ENCODE results near the gene AK9. TPM values are rescaled to one million over a fixed set of nuclear protein-coding genes. Genes with fewer than 3 reads are reported as not detected.
A peak's percentile ranks its signal among the peaks of the same experiment; 100 is the strongest.
"Not testable (repeated sequence)": the region's sequence is repeated elsewhere in the genome, so short reads cannot be mapped to it uniquely, and the experiment has no call there.

AK9 gene
- polyA plus RNA-seq, 2 donors = 2.4 to 3.0 TPM

DNA sequence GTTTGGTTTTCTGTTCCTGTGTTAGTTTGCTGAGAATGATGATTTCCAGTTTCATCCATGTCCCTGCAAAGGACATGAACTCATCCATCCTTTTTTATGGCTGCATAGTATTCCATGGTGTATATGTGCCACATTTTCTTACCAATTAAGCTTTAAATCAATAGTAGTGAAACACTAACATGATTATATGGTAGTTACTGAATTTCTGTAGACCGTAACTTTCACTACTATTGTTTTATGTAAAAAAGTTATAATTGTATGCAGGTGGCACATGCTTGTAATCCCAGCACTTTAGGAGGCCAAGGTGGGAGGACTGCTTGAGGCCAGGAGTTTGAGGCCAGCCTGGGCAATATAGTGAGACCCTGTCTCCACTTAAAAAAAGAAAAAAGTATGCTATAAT is 229.8 kb downstream of the AK9 start:
- WGBS, 2 donors = 98 to 99% methylated on average over 1 of the region's 1 CpG
- not testable (repeated sequence) for H3K4me3 ChIP-seq (ENCODE audit: low read depth in 1 of 2, low read length in 2 of 2); H3K4me1 ChIP-seq (ENCODE audit: control insufficient read depth in 2 of 2, insufficient read depth in 2 of 2, low read length in 1 of 2); H3K27ac ChIP-seq (ENCODE audit: low read depth in 2 of 2, low read length in 1 of 2); H3K36me3 ChIP-seq (ENCODE audit: control insufficient read depth in 2 of 2, insufficient read depth in 2 of 2, low read length in 1 of 2); H3K9me3 ChIP-seq (ENCODE audit: control insufficient read depth in 2 of 2, insufficient read depth in 1 of 2, low read depth in 1 of 2, low read length in 1 of 2); H3K27me3 ChIP-seq (ENCODE audit: control insufficient read depth in 1 of 2, insufficient read depth in 2 of 2, low read length in 2 of 2)

DNA sequence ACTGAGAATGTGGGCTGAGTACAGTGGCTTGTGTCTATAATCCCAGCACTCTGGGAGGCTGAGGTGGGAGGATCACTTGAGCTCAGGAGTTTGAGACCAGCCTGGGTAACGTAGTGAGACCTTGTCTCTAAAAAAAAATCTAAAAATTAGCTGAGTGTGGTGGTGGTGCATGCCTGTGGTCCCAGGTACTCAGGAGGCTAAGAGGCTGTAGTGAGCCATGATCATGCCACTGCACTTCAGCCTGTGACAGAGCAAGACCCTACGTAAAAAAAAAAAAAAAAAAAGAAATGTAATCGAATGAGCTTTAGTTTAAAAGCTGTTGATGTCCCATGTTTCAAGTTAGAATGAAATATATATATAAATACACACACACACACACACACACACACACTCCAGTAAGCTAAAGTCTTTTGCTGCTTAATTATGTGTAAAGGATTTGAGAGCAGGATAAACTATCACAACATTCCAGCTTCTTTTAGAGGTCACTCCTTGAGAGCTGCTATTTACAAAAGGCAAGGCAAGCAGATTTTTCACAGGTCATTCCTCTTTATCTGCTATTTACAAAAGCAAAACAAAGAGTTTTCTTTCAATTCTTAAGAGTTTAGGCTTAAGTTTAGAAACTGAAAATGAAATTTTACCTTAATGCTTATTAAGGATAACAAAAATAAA is 230.7 kb downstream of the AK9 start:
- no peak overlapping the region for H3K4me3 ChIP-seq (ENCODE audit: low read depth in 1 of 2, low read length in 2 of 2)
- H3K27me3 ChIP-seq (ENCODE audit: control insufficient read depth in 1 of 2, insufficient read depth in 2 of 2, low read length in 2 of 2) = no peaks in the 10 kb centered on the region
- no peaks in the 10 kb centered on the region for H3K9me3 ChIP-seq (ENCODE audit: control insufficient read depth in 2 of 2, insufficient read depth in 1 of 2, low read depth in 1 of 2, low read length in 1 of 2)
- peaks cover 3 to 9% of the 10 kb centered on the region in 2 donors for H3K4me1 ChIP-seq (ENCODE audit: control insufficient read depth in 2 of 2, insufficient read depth in 2 of 2, low read length in 1 of 2)
- H3K27ac ChIP-seq (ENCODE audit: low read depth in 2 of 2, low read length in 1 of 2) = no peak overlapping the region
- peaks cover 0 to 2% of the 10 kb centered on the region in 2 donors for H3K36me3 ChIP-seq (ENCODE audit: control insufficient read depth in 2 of 2, insufficient read depth in 2 of 2, low read length in 1 of 2)
- WGBS, 2 donors = 77 to 83% methylated on average over 3 of the region's 3 CpGs

- Histone ChIP-seq H3K27ac (ENCODE audit: low read depth in 2 of 2, low read length in 1 of 2) (peak overlapping the region in 1 of 2 donors; percentile 4), H3K9me3 (ENCODE audit: control insufficient read depth in 2 of 2, insufficient read depth in 1 of 2, low read depth in 1 of 2, low read length in 1 of 2) (no peaks in the 10 kb centered on the region), H3K4me3 (ENCODE audit: low read depth in 1 of 2, low read length in 2 of 2) (no peak overlapping the region), H3K4me1 (ENCODE audit: control insufficient read depth in 2 of 2, insufficient read depth in 2 of 2, low read length in 1 of 2) (peaks cover 4 to 14% of the 10 kb centered on the region in 2 donors), H3K36me3 (ENCODE audit: control insufficient read depth in 2 of 2, insufficient read depth in 2 of 2, low read length in 1 of 2) (peaks cover 0 to 2% of the 10 kb centered on the region in 2 donors), H3K27me3 (ENCODE audit: control insufficient read depth in 1 of 2, insufficient read depth in 2 of 2, low read length in 2 of 2) (no peaks in the 10 kb centered on the region)
- WGBS, 2 donors = 64 to 75% methylated on average over 5 of the region's 5 CpGs
Observed at GRCh38 chr6:109458774-109459531, 232.0 kb downstream of the AK9 start.

DNA sequence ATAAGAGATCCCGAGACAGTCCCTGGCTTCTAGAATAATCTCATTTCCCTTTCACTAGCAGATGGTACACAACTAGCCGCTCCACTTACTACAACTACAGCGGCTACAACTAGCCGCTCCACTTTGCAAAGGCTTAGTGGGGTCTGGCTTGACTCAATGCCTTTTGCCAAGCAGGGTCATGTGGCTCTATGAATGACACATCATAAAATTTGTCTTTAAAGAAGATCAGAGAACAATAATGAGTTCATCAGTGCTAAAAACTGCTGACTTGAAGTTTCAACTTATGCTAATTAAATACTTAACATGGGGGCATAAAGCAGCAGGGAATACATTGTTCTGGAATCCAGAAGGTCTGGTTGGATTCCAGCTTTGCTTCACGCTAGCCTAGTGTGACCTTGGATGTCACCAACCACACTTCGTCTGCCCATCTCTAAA is 233.4 kb downstream of the AK9 start:
- Histone ChIP-seq H3K27ac (ENCODE audit: low read depth in 2 of 2, low read length in 1 of 2) (peak overlapping the region; percentile 20 to 87), H3K4me3 (ENCODE audit: low read depth in 1 of 2, low read length in 2 of 2) (no peak overlapping the region), H3K9me3 (ENCODE audit: control insufficient read depth in 2 of 2, insufficient read depth in 1 of 2, low read depth in 1 of 2, low read length in 1 of 2) (peaks cover 0 to 2% of the 10 kb centered on the region in 2 donors), H3K36me3 (ENCODE audit: control insufficient read depth in 2 of 2, insufficient read depth in 2 of 2, low read length in 1 of 2) (peaks cover 0 to 2% of the 10 kb centered on the region in 2 donors), H3K4me1 (ENCODE audit: control insufficient read depth in 2 of 2, insufficient read depth in 2 of 2, low read length in 1 of 2) (peaks cover 12 to 21% of the 10 kb centered on the region in 2 donors), H3K27me3 (ENCODE audit: control insufficient read depth in 1 of 2, insufficient read depth in 2 of 2, low read length in 2 of 2) (no peaks in the 10 kb centered on the region)
- WGBS, 2 donors = 67 to 81% methylated on average over 6 of the region's 6 CpGs

- peak overlapping the region; percentile 62 to 87 for H3K27ac ChIP-seq (ENCODE audit: low read depth in 2 of 2, low read length in 1 of 2)
- peaks cover 12 to 21% of the 10 kb centered on the region in 2 donors for H3K4me1 ChIP-seq (ENCODE audit: control insufficient read depth in 2 of 2, insufficient read depth in 2 of 2, low read length in 1 of 2)
- H3K4me3 ChIP-seq (ENCODE audit: low read depth in 1 of 2, low read length in 2 of 2) = peak overlapping the region in 1 of 2 donors; percentile 43
- peaks cover 0 to 2% of the 10 kb centered on the region in 2 donors for H3K9me3 ChIP-seq (ENCODE audit: control insufficient read depth in 2 of 2, insufficient read depth in 1 of 2, low read depth in 1 of 2, low read length in 1 of 2)
- H3K36me3 ChIP-seq (ENCODE audit: control insufficient read depth in 2 of 2, insufficient read depth in 2 of 2, low read length in 1 of 2) = peaks cover 0 to 2% of the 10 kb centered on the region in 2 donors
- no peaks in the 10 kb centered on the region for H3K27me3 ChIP-seq (ENCODE audit: control insufficient read depth in 1 of 2, insufficient read depth in 2 of 2, low read length in 2 of 2)
- 37 to 48% methylated on average over 16 of the region's 16 CpGs for WGBS, 2 donors
Observed at GRCh38 chr6:109456710-109457561, 234.1 kb downstream of the AK9 start.

GRCh38 chr6:109456111-109456583 is 234.9 kb downstream of the AK9 start:
- Histone ChIP-seq H3K9me3 (ENCODE audit: control insufficient read depth in 2 of 2, insufficient read depth in 1 of 2, low read depth in 1 of 2, low read length in 1 of 2) (peaks cover 0 to 2% of the 10 kb centered on the region in 2 donors), H3K36me3 (ENCODE audit: control insufficient read depth in 2 of 2, insufficient read depth in 2 of 2, low read length in 1 of 2) (no peaks in the 10 kb centered on the region), H3K27me3 (ENCODE audit: control insufficient read depth in 1 of 2, insufficient read depth in 2 of 2, low read length in 2 of 2) (no peaks in the 10 kb centered on the region), H3K4me3 (ENCODE audit: low read depth in 1 of 2, low read length in 2 of 2) (peak overlapping the region; percentile 43 to 69), H3K4me1 (ENCODE audit: control insufficient read depth in 2 of 2, insufficient read depth in 2 of 2, low read length in 1 of 2) (peaks cover 12 to 21% of the 10 kb centered on the region in 2 donors), H3K27ac (ENCODE audit: low read depth in 2 of 2, low read length in 1 of 2) (peak overlapping the region; percentile 78 to 85)
- 10 to 11% methylated on average over 37 to 38 of the region's 38 CpGs for WGBS, 2 donors

DNA sequence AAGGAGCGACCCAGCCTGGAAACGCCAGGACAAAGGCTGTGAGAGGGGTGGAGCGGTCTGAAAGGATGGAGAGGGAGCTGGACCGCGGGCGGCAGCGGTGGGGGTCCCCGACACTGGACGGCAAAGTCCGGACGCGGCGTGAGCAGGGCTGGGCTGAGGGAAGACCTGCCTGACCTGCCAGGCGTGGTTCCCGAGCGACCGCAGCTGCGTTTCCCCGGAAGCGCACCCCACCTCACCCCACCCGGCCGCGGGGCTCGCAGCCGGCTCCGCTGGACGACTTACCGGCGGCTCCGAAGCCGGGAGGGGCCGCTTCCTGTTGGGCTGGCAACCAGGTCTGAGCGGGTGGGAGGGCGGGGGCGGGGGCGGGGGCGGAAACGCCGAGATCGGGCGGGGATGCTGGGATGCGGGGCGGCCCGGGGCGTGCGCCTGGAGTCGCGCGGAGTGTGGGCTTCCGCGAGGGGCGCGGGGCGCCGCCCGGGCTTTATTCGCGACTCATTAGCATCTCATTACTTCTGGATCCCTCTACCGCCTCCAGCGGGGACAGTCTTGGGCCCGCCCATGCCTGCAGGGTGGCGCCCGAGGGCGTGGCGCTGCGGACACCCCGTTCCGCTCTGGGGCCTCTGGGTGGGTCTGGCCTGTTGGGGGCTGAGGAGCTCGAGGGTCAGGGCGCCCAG is 235.4 kb downstream of the AK9 start, which contains the start of gene MICAL1:
Gene MICAL1 (minus strand): TSS at position 336 of the 674 bp plus-strand sequence. CDS start 1,576 bp downstream, outside the sequence.
- peak within 1 kb of the TSS; percentile 43 to 77 for H3K4me3 ChIP-seq (ENCODE audit: low read depth in 1 of 2, low read length in 2 of 2)
- H3K36me3 ChIP-seq (ENCODE audit: control insufficient read depth in 2 of 2, insufficient read depth in 2 of 2, low read length in 1 of 2) = no peaks in the 10 kb centered on the region
- peaks cover 12 to 21% of the 10 kb centered on the region in 2 donors for H3K4me1 ChIP-seq (ENCODE audit: control insufficient read depth in 2 of 2, insufficient read depth in 2 of 2, low read length in 1 of 2)
- no peaks in the 10 kb centered on the region for H3K27me3 ChIP-seq (ENCODE audit: control insufficient read depth in 1 of 2, insufficient read depth in 2 of 2, low read length in 2 of 2)
- peaks cover 0 to 2% of the 10 kb centered on the region in 2 donors for H3K9me3 ChIP-seq (ENCODE audit: control insufficient read depth in 2 of 2, insufficient read depth in 1 of 2, low read depth in 1 of 2, low read length in 1 of 2)
- WGBS, 2 donors = 0% methylated on average over 57 to 70 of the region's 70 CpGs
- H3K27ac ChIP-seq (ENCODE audit: low read depth in 2 of 2, low read length in 1 of 2) = peak within 1 kb of the TSS; percentile 78 to 85

GRCh38 chr6:109454496-109455436 is 236.2 kb downstream of the AK9 start:
- Histone ChIP-seq H3K27me3 (ENCODE audit: control insufficient read depth in 1 of 2, insufficient read depth in 2 of 2, low read length in 2 of 2) (no peaks in the 10 kb centered on the region), H3K4me1 (ENCODE audit: control insufficient read depth in 2 of 2, insufficient read depth in 2 of 2, low read length in 1 of 2) (peaks cover 13 to 25% of the 10 kb centered on the region in 2 donors)

More at GRCh38 chr6:109454496-109455436, 236.2 kb downstream of the AK9 start:
- 8 to 10% methylated on average over 48 of the region's 48 CpGs for WGBS, 2 donors
- Histone ChIP-seq H3K9me3 (ENCODE audit: control insufficient read depth in 2 of 2, insufficient read depth in 1 of 2, low read depth in 1 of 2, low read length in 1 of 2) (peaks cover 0 to 2% of the 10 kb centered on the region in 2 donors), H3K27ac (ENCODE audit: low read depth in 2 of 2, low read length in 1 of 2) (peak overlapping the region; percentile 78 to 80), H3K36me3 (ENCODE audit: control insufficient read depth in 2 of 2, insufficient read depth in 2 of 2, low read length in 1 of 2) (no peaks in the 10 kb centered on the region), H3K4me3 (ENCODE audit: low read depth in 1 of 2, low read length in 2 of 2) (peak overlapping the region; percentile 43 to 77)

All from esophagus (tissue), 2 donors.